HL-60 (cell line): ENCODE results near the gene DYNC2I2.
A peak's percentile ranks its signal among the peaks of the same experiment; 100 is the strongest.
"Not testable (repeated sequence)": the region's sequence is repeated elsewhere in the genome, so short reads cannot be mapped to it uniquely, and the experiment has no call there.

ENCODE experiments used
- DNase-seq, 2 experiments: peaks; one replicate each; pipeline ENCODE4 v3.0.0-alpha.2; 2010 to 2020; ENCODE audit warnings: low read depth in 1 of 2, low spot score in 1 of 2
- H3K27ac ChIP-seq: fragments of 250-450 bp; sonication (Bioruptor Pico); replicated peaks from 2 replicates; pipeline ENCODE4 v1.5.1; 2020; ENCODE audit warnings: mild to moderate bottlenecking, moderate library complexity
- H3K27me3 ChIP-seq: fragments of 250-450 bp; sonication (Bioruptor Pico); 2 replicates; pipeline ENCODE4 v1.5.1; 2021; ENCODE audit warnings: mild to moderate bottlenecking, moderate library complexity; ENCODE audit not compliant: insufficient read depth, poor library complexity, severe bottlenecking
- H3K4me3 ChIP-seq: replicated peaks from 2 replicates; pipeline ENCODE4 v1.5.1; 2011; ENCODE audit warnings: mild to moderate bottlenecking, control low read depth, low read length; ENCODE audit not compliant: insufficient read depth
- CTCF ChIP-seq: IDR thresholded peaks from one replicate; pipeline ENCODE4 v1.5.1; 2011; ENCODE audit warnings: low read length, control low read depth, inconsistent platforms; ENCODE audit not compliant: insufficient read depth
- GABPA ChIP-seq: IDR thresholded peaks from 2 replicates; pipeline ENCODE4 v1.6.1; 2012; ENCODE audit warnings: low read depth
- POLR2AphosphoS5 ChIP-seq: IDR thresholded peaks from 2 replicates; pipeline ENCODE4 v1.6.1; 2012; ENCODE audit warnings: low read depth
- REST ChIP-seq: IDR thresholded peaks from 2 replicates; pipeline ENCODE4 v1.6.1; 2012; ENCODE audit warnings: low read depth; ENCODE audit not compliant: insufficient replicate concordance
- SPI1 ChIP-seq: IDR thresholded peaks from 2 replicates; pipeline ENCODE4 v1.6.1; 2012; ENCODE audit warnings: low read depth, mild to moderate bottlenecking, borderline replicate concordance

DYNC2I2 gene

GRCh38 chr9:128694344-128694743 is 37.7 kb upstream of the DYNC2I2 start:
- Histone ChIP-seq H3K27me3 (no peaks in the 10 kb centered on the region), H3K27ac (no peak overlapping the region), H3K4me3 (no peak overlapping the region)
- DNase-seq = no peak
- no peak for TF ChIP-seq SPI1

GRCh38 chr9:128693738-128694137 is 37.1 kb upstream of the DYNC2I2 start:
- H3K27ac ChIP-seq, DNase-seq, H3K27me3 ChIP-seq, H3K4me3 ChIP-seq: not testable (repeated sequence)

GRCh38 chr9:128690684-128691034 is 34.0 kb upstream of the DYNC2I2 start:
- peak overlapping the region; percentile 73 for H3K27ac ChIP-seq

GRCh38 chr9:128689820-128690683 is 33.4 kb upstream of the DYNC2I2 start:
- H3K27ac ChIP-seq = peak overlapping the region; percentile 73
- H3K4me3 ChIP-seq = peak overlapping the region; percentile 98
- peak in 1 of 2 experiments; percentile 25 for DNase-seq
- TF ChIP-seq POLR2AphosphoS5 (no peak), REST (no peak), CTCF (no peak), SPI1 (no peak), GABPA (no peak)
- H3K27me3 ChIP-seq = no peaks in the 10 kb centered on the region

More at GRCh38 chr9:128690684-128691034, 34.0 kb upstream of the DYNC2I2 start:
- DNase-seq = no peak
- H3K4me3 ChIP-seq = peak overlapping the region; percentile 98
- H3K27me3 ChIP-seq = no peaks in the 10 kb centered on the region
- TF ChIP-seq GABPA = no peak
- no peak for TF ChIP-seq CTCF

GRCh38 chr9:128689293-128689774 is 32.7 kb upstream of the DYNC2I2 start:
- peak; percentile 44 to 73 for DNase-seq
- Histone ChIP-seq H3K27ac (peak overlapping the region; percentile 72), H3K27me3 (no peaks in the 10 kb centered on the region), H3K4me3 (peak overlapping the region; percentile 41)
- TF ChIP-seq GABPA (no peak), POLR2AphosphoS5 (peak; percentile 50; the same call in 1 of the 2 replicates)

GRCh38 chr9:128688501-128689292 is 32.0 kb upstream of the DYNC2I2 start, which contains the start of gene SET:
SET (plus strand) TSS chr9:128689222; CDS start chr9:128689583, 361 bp downstream.
- Histone ChIP-seq H3K4me3 (peak within 1 kb of the TSS; percentile 98), H3K27ac (peak within 1 kb of the TSS; percentile 95), H3K27me3 (no peaks in the 10 kb centered on the region)
- peak; percentile 88 to 91 for DNase-seq
- TF ChIP-seq SPI1 = peak; percentile 28; the same call in 1 of the 2 replicates
- TF ChIP-seq REST = no peak
- TF ChIP-seq POLR2AphosphoS5 = peak; percentile 59; the same call in 1 of the 2 replicates
